GM19397 (cell line): Measurements from ENCODE around the gene C19orf73.

ENCODE experiments used
- ATAC-seq: cut with Tn5 transposase; IDR thresholded peaks from one replicate; pipeline ENCODE4 v1.9.1; 2021; ENCODE audit warnings: mild to moderate bottlenecking, moderate library complexity; ENCODE audit not compliant: unreplicated experiment

C19orf73 gene

GRCh38 chr19:49070416-49070815, 48.5 kb downstream of the C19orf73 start:
- ATAC-seq = no peak

- no peak for ATAC-seq
Measured at GRCh38 chr19:49069026-49069425, 49.9 kb downstream of the C19orf73 start.
